Measurements from ENCODE around the gene IFNA5. TPM values are rescaled to one million over a fixed set of nuclear protein-coding genes. Genes with fewer than 3 reads are reported as not detected.

Gene IFNA5
- total RNA-seq, 1 experiment from 2014 or later, result not detected

DNA sequence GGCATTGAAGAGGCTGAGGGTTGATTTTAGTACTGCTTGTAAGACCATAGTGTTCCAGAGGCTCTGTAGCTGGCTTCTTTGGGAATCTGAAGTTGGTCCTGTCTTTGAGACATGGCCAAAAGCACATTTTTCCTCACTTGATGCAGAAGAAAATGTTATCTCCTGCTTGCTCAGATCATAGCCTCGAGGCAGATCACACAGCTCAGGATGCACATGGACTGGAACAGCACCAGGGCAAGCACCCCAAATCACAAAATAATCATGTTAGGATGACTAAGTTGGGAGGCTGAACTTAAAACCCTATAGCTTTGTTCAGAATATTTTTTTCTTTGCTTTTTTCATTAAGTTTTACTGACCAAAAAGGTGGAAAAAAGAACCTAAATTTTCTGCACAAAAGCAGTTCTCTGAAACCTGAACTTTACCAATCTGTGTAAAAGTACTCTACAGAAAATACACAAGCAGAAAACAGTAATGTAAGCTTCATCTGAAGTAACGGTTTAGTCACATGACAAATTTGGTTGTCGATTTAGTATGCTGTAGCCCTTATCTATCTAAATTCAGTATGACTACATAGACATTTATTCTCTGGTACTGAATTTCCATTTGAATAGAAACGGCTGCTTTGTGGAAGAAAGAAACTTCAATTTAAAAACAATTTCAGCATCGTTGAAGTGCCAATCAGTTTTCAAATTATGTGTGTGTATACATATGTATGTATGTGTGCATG is 26.7 kb upstream of the IFNA5 start:
- Histone ChIP-seq H4K20me1 (ENCODE audit: insufficient read depth) (peaks cover 3% of the 10 kb centered on the region), H3K9ac (ENCODE audit: low read length) (no peak overlapping the region), H3K4me1 (ENCODE audit: control insufficient read depth in 1 of 2, insufficient read depth in 2 of 2, low read length in 2 of 2) (peaks cover 3 to 23% of the 10 kb centered on the region in 2 experiments; a peak in 3 of 4 replicates), H3K27me3 (ENCODE audit: insufficient read depth, low read length) (no peaks in the 10 kb centered on the region), H3K9me3 (ENCODE audit: control insufficient read depth in 1 of 2, insufficient read depth in 1 of 2, low read depth in 1 of 2, low read length in 2 of 2) (no peaks in the 10 kb centered on the region), H3K79me2 (ENCODE audit: insufficient read depth, low read length) (peaks cover 83% of the 10 kb centered on the region), H3K27ac (ENCODE audit: low read depth, low read length) (no peak overlapping the region), H3K4me2 (ENCODE audit: low read length) (no peak overlapping the region), H3K36me3 (ENCODE audit: control insufficient read depth in 1 of 2, insufficient read depth in 2 of 2, low read length in 2 of 2) (peaks cover 2 to 15% of the 10 kb centered on the region in 2 experiments; a peak in 3 of 4 replicates), H3K4me3 (replicated peaks in 1 of 2; ENCODE audit: low read depth in 1 of 2, low read length in 2 of 2) (no peak overlapping the region), H3K9me2 (ENCODE audit: insufficient read depth) (no peaks in the 10 kb centered on the region), H2AFZ (ENCODE audit: low read depth, low read length, poor library complexity, severe bottlenecking) (no peak overlapping the region)
- DNase-seq (ENCODE audit: low read depth, low spot score) (no peak), ATAC-seq (no peak)
- BruUV-seq (replicated peaks), result no TSS peak
- ChIA-PET POLR2A (no interaction called here), RAD21 (ENCODE audit: low non-redundant PET in 1 of 2, low total read pairs in 2 of 2, uncharacterized antibody in 2 of 2, unreplicated experiment in 2 of 2) (no interaction called here), CTCF (no interaction called here)
- intact Hi-C loops (cut with micrococcal nuclease), result no loop called here
- TF ChIP-seq MAX (IDR thresholded peaks at IDR 0.05) (no peak), REST (IDR thresholded peaks at IDR 0.05; ENCODE audit: low read depth) (no peak), ZFX (IDR thresholded peaks at IDR 0.05) (no peak), EZH2phosphoT487 (IDR thresholded peaks at IDR 0.05; ENCODE audit: borderline replicate concordance) (no peak), ZNF274 (IDR thresholded peaks at IDR 0.05; ENCODE audit: low read depth, low read length) (no peak), RAD21 (IDR thresholded peaks at IDR 0.05; ENCODE audit: low read depth) (no peak), EZH2 (IDR thresholded peaks at IDR 0.05) (no peak), JUND (IDR thresholded peaks at IDR 0.05) (no peak), SIN3A (IDR thresholded peaks at IDR 0.05; ENCODE audit: low read depth) (no peak), CEBPB (IDR thresholded peaks at IDR 0.05; ENCODE audit: low read depth) (no peak), EGR1 (IDR thresholded peaks at IDR 0.05; ENCODE audit: low read depth) (no peak), ELF1 (IDR thresholded peaks at IDR 0.05; ENCODE audit: borderline replicate concordance, low read depth) (no peak)
- TF ChIP-seq, protein P1, sequence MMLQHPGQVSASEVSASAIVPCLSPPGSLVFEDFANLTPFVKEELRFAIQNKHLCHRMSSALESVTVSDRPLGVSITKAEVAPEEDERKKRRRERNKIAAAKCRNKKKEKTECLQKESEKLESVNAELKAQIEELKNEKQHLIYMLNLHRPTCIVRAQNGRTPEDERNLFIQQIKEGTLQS (IDR thresholded peaks at IDR 0.05), result no peak

Measured in HCT116 (cell line).